NOMO-1 (cell line): ENCODE measurements around the gene SPHKAP.
"Not testable (repeated sequence)": the region's sequence is repeated elsewhere in the genome, so short reads cannot be mapped to it uniquely, and the experiment has no call there.

Source experiments
- DNase-seq, 2 experiments: peaks; one replicate each; lab custom pipeline; 2025; ENCODE audit not compliant: unreplicated experiment in 2 of 2; lab: John Stamatoyannopoulos, UW

Gene SPHKAP

GRCh38 chr2:228102949-228103348, 78.5 kb downstream of the SPHKAP start:
- no peak for DNase-seq

- DNase-seq: no peak
These were observed 87.0 kb downstream of the SPHKAP start for GRCh38 chr2:228094377-228094921.

DNA sequence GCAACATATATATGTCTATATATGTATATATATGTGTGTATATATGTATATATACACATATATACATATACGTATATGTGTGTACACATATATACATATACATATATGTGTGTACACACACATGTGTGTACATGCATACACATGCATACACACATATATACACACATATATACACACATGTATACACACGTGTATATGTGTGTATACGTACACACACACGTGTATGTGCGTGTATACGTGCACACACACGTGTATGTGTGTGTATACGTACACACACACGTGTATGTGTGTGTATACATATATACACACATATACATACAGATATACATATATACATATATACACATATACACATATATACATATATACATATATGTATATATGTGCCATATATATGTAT, 89.4 kb downstream of the SPHKAP start:
- DNase-seq: no peak

DNA sequence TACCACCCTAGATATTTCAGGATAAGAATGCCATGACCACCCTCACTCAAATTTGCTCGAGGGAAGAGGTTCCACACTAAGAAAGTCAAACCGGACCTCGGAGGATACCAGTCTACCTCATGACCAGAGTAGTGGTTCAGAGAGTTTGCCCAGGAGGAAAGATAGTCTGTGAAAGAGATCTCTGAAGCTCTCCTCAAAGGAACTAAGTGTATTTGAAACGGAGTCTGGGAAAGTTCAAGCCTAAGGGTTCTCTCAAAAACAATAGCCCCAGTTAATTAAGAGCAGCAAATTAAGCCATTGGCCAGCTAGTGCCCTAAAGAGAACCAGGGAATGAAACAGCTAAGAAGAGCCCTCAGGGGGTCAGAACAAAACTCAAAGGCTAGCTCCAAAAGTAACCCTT, 94.9 kb downstream of the SPHKAP start:
- no peak for DNase-seq

DNA sequence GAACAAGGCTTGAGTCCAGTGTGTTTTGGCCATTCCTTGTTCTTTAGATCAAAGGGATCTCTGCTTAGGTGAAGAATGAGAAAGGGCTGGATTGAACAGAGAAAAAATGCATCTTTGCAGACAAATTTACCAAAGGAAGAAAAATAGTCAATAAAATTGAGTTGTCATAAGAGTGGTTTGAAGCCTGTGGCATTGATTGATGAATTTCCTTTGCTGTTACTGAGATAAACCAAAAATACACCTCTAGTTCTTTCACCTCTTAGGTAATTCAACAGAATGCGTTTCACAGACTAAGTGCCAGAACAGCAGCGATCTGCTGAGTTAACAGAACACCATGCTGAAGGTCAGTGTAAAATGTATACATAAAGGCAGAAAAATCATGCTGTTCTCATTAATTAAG, 96.8 kb downstream of the SPHKAP start:
- DNase-seq: no peak

- DNase-seq: no peak
These were observed 98.4 kb downstream of the SPHKAP start for GRCh38 chr2:228083131-228083530.

GRCh38 chr2:228082571-228082970, 98.9 kb downstream of the SPHKAP start:
- no peak for DNase-seq

DNA sequence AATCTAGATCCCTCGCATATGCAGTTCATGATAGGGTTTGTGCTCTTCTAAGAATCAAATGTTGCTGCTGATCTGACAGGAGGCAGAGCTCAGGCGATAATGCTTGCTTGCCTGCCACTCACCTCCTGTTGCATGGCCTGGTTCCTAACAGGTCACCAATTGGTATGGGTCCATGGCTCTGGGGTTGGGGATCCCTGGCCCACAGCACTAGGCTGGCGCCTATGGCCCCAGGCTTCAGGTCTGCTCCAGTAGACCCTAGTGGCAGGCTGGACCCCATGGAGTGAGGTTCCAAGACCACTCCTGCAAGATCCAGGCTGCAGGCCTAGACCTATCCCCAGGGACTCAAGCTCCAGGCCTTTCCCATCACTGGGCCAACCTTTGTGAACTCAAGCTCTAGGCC, 102.3 kb downstream of the SPHKAP start:
- no peak for DNase-seq

GRCh38 chr2:228076695-228077094, 104.8 kb downstream of the SPHKAP start:
- not testable (repeated sequence) for DNase-seq

GRCh38 chr2:228072669-228073068, 108.8 kb downstream of the SPHKAP start:
- DNase-seq: no peak

- DNase-seq: no peak
These were observed 114.2 kb downstream of the SPHKAP start for GRCh38 chr2:228067309-228067708.

GRCh38 chr2:228066126-228066798, 115.2 kb downstream of the SPHKAP start:
- DNase-seq: no peak

DNA sequence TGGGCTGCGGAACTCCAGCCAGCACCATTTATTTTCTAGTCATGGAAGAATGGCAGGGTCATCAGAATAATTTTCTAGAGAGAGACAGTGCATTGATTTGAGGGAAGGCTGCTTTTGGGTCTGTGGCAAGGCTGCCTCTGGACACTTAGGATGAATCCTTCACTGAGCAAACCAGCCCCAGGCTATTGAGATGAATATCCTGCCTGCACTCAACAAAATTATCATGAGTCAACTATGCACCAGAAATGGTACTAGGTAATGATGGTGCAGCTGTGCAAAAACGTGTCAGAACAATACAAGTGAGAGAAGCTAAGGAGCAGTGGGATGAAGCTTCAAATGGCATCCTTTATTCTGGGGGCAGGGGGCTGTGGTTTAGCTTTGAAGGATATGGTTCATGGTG, 115.8 kb downstream of the SPHKAP start:
- DNase-seq: no peak

DNA sequence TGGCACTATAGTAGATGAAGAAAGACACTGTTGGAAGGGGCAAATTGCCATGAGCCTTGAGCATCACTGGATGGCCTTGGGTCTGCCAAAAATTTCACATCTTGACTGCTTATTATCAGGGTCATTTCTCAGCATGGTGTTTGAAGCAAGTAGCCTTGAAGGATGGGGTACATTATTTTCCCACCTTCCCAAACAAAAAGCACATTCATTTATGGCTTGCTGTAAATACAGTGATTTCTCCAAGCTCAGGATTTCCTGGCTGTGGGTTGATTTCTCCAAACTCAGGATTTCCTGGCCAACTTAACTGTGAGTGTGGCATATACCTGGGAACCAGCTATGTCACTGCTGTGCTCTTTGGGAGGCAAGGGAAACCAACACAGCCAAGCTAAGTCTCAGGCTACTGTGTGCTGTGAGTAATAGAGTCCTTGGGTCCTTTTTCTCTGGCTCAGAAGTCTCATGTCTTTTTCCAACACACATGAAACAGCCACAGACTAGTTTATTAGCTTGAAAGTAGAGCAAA, 116.6 kb downstream of the SPHKAP start:
- no peak for DNase-seq

DNA sequence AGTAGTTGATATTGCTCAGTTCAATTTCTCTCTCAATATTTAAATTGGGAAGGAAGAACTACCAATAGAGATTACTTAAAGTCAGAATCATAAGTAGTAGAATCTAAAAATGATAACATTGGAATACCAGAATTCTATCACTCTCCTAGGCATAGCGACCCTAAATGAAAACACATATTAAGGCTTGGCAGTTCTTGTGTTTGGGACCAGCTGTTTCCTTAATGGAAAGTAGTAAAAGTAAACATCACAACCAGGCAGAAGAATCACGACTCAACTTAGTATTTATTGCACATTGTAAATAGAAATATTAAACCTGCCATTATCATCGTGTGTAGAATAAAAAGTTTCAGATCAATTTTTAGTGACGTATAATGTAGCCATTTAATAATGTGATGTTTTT, 117.5 kb downstream of the SPHKAP start:
- no peak for DNase-seq

DNA sequence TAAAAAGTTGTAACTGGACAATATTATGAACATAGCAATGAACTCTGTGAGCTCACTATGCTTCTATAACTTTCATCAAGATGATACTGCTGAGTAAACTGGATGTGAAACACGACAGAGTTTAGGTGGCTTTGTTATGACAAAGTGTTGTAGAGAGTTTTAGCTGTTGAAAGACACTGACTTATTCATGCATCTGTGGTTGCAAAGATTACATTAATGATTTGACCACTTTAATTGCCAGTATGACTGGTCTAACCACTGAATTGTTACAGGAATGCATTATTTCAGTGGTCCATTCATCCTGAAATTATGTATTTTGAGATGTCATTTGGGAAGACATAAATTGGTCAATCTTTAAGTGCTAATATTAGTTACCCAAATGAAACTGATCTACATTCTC, 117.9 kb downstream of the SPHKAP start:
- no peak for DNase-seq

DNA sequence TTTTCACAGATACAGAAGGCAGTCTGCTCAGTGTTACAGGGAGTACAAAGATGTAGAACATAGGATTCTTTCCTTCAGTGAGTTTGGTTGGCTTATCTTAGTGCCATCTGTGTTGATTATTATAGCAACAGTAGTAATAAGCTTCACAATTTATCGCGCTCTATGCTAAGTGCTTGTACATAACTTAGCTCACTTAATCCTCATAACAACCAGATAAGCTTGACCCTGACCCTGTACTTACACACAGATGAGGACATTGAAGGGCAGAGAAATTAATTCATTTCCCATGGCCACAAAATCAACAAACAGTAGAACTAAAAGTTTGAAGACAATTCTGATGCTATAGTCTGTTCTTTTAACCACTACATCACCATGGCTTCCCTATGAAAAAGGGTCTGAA, 121.8 kb downstream of the SPHKAP start:
- DNase-seq: no peak

GRCh38 chr2:228056293-228057097, 125.0 kb downstream of the SPHKAP start:
- DNase-seq: no peak

DNA sequence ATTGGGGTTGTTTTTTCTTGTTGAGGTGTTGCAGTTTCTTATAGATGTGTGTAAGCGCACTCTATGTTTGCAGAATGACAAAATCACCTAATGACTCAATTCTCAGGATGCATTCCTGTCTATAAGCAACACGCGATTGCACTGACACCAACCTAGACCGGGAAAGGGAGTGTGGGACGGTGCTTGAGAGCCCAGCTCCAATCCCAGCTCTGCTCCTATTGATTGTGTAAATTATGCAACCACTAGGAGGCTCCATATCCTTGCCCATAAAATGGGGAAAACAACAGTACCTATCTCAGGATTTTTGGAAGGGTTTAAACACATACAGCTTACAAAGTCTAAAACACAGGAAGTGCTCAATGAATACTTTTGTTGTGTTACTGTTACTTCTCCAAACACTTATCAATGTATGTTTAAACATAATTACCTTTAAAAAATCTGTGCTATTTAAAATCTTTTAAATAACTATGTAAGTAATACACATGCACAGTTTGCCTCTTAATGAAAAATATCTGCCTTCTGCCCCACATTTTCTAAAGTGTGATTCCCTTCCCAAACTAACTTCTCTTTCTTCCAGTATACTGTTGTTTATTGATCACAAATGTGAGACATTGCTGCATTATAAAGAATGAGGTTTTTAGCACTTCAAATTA, 132.5 kb downstream of the SPHKAP start:
- no peak for DNase-seq

- no peak for DNase-seq
These were observed 140.5 kb downstream of the SPHKAP start for GRCh38 chr2:228040995-228041394.
